ENCODE measurements around the gene INAFM1.

The INAFM1 gene

DNA sequence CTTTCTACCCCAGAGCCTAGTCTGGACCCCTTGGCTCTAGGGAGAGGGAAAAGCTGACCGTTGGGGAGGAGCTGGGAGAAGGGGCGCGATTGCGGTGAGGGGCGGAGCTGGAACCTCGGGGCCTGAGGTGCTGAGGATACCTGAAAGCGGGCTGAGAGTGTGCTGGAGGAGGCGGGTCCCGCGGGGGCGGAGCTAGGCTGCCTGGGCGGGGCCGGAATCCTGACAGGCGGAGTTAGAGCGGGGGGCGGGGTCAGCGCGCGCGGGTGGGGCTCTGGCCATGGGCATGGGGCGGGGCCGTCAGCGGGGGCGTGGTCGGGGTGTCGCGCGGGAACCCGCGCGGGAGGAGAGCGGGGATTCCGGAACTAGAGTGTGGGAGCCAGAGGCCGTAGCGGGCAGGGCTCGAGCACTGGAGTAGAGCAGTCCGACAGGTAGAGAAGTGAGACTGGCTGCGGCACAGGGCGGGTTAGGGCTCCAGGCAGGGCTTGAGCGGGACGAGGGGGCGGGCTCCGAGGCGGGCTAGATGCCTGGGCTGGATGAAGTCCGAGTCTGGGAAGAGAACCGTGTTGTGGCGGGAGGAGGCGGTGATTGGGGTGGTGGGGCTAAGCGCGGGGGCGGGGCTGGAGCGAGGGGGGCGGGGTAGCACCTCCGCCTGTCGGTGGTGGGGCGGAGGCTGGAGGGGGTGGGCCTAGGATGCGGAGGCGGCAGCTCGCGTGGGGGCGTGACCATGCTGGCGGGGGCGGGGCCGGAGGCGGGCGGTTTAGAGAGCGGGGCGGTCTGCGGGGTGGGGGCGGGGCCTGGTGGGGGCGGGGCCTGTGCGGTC is at the start of gene INAFM1:
Gene INAFM1, plus strand, starts transcription at position 815 of the 820 bp plus-strand sequence. CDS start 35 bp downstream, outside the sequence.
- H3K27ac ChIP-seq, result peak within 1 kb of the TSS; percentile 99
- peak; percentile 88 for DNase-seq (ENCODE audit: low spot score)
- ChIA-PET CTCF (interaction anchor here (2.2 kb wide), 1 partner anchor 11 kb away, joined by 11 read pairs; no protein-coding TSS in a partner anchor), POLR2A (ENCODE audit: low non-redundant PET) (interaction anchor here (0.5 to 1.1 kb wide), 6 partner anchors 16 to 406 kb away, joined by 3 to 8 read pairs (median 5); partner anchors contain the start of gene CCDC9)
- TF ChIP-seq, protein P1, sequence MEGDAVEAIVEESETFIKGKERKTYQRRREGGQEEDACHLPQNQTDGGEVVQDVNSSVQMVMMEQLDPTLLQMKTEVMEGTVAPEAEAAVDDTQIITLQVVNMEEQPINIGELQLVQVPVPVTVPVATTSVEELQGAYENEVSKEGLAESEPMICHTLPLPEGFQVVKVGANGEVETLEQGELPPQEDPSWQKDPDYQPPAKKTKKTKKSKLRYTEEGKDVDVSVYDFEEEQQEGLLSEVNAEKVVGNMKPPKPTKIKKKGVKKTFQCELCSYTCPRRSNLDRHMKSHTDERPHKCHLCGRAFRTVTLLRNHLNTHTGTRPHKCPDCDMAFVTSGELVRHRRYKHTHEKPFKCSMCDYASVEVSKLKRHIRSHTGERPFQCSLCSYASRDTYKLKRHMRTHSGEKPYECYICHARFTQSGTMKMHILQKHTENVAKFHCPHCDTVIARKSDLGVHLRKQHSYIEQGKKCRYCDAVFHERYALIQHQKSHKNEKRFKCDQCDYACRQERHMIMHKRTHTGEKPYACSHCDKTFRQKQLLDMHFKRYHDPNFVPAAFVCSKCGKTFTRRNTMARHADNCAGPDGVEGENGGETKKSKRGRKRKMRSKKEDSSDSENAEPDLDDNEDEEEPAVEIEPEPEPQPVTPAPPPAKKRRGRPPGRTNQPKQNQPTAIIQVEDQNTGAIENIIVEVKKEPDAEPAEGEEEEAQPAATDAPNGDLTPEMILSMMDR (conservative IDR thresholded peaks at IDR 0.05; ENCODE audit: low read depth), result no peak

DNA sequence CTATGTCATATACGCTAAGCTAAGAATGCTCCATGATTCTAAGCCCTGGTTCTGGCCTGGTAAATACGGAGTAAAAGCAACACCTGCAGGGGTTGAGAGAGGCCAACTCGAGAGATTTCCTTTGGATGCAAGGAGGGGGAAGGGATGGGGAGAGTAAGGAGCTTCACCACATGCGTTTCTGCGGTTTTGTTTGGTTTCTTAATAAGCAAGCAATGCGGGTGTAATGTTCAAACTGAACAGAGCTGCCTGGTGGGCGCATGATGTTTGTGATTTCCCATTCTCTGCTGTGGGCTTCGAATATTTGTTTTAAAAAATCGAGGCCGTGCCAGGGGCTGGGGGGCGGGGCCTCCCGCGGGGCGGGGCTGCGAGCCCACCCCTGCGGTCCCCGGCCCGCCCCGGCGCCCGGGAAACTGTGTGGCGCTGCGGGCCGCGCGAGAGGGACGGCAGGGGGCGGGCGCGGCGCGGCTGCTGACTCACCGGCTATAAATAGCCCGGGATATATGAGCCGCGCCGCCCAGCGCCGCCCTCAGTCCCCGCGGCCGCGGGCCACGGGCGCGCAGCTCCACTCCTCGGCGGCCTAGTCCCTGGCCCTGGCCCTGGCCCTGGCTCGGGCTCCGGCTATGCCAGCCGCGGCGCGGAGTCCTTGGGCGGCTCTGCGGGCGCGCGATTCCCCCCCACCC is 48.8 kb upstream of the INAFM1 start:
- ChIA-PET CTCF (interaction anchor here (0.7 to 1.8 kb wide), 5 partner anchors 15 to 926 kb away, joined by 3 to 11 read pairs (median 7); no protein-coding TSS in a partner anchor), POLR2A (ENCODE audit: low non-redundant PET) (interaction anchor here (0.6 to 2.0 kb wide), 7 partner anchors 9 to 112 kb away, joined by 3 to 18 read pairs (median 5); partner anchors contain the start of genes CCDC9, INAFM1 and ZC3H4)
- TF ChIP-seq, protein P1 (conservative IDR thresholded peaks at IDR 0.05; ENCODE audit: low read depth), result peak; percentile 36
- peak overlapping the region; percentile 99 for H3K27ac ChIP-seq
- peak; percentile 87 for DNase-seq (ENCODE audit: low spot score)

DNA sequence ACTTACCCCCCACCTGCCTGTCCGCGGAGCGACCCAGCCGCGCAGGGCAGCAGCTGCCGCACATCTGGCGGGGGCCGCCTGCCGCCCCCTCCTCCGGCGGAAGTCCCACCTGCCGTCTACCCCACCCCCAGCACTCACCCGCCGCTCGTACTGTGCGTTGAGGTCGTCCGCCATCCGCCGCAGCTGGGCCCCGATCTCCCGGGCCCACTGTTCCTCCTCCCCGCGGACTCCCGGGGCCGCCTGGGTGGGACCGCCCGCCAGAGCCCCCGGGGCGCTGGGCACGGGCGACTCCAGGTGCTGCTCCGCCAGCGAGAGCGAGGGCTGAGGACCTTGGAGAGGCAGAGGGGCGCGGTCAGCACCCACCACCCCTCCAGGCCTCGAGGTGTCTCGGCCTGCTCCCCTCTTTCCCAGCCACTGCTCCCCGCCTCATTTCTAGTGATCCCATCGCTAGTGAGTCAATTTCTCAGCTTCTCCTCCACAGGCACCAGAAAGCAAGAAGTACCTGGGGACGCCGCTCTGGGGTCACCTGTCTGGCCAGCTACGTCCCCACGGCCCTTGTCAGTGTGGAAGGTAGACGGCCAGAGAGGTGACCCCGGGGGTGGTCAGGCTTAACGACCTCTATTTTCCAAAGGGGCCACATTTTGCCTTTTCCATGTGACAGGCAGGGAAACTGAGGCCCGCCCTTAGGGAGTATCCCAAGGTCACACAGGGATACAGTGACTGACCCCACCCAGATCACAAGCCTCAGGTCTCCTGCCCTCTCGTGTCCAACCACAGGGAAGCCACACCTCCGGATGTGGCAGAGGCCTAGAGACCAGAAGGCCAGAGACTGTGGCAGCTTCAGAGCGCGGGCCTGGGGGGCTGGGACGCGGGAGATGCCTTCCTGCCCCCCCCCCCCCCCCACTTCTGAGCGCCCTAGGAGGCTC is 48.0 kb upstream of the INAFM1 start:
- H3K27ac ChIP-seq, result peak overlapping the region; percentile 99
- TF ChIP-seq, protein P1 (conservative IDR thresholded peaks at IDR 0.05; ENCODE audit: low read depth), result no peak
- ChIA-PET CTCF (interaction anchor here (0.5 to 1.8 kb wide), 8 partner anchors 11 to 125 kb away, joined by 3 to 11 read pairs (median 4); partner anchors contain the start of gene SAE1), POLR2A (ENCODE audit: low non-redundant PET) (interaction anchor here (0.6 to 2.0 kb wide), 9 partner anchors 10 to 620 kb away, joined by 3 to 18 read pairs (median 5); partner anchors contain the start of genes CCDC9, INAFM1 and ZC3H4)
- peak; percentile 31 for DNase-seq (ENCODE audit: low spot score)

DNA sequence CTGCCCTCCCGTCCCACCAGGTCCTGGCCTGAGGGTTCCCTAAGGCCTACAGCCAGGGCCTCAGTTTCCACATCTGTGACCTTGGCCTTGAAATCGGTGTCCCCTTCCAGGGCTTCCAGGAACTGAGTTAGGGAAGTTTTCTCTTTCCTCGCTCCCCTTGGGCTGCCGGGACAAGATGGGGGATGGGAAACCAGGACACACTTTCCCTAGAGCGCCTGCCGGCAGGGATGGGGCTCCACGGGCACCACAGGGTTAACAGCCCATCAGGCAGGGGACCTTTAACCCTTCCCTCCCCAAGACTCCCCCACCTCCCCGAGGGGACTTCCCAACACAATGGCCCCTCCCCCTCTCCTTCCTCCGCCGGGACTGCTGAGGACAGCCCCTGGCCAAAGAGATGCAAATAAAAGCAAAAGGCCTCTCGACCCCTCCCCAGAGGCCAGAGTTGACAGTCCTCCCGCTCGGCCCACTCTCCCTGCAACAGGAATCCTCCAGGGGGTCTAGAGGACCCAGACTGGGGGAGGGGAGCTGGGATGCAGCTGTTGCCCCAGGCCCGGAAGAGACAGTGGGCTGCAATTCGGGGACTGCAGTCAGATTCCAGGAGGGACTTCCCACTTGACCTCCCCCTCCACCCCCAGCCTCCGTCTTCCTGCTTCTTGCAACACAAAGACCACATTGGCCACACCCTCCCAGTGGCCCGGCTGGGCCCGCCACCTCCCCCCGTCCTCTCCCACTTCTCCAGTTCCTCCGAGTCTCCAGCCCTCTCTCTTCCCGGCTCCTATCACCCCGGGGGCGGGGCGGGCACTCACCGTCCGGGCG is 47.1 kb upstream of the INAFM1 start:
- DNase-seq (ENCODE audit: low spot score), result peak; percentile 86
- POLR2A ChIA-PET (ENCODE audit: low non-redundant PET), result interaction anchor here (1.6 to 2.0 kb wide), 2 partner anchors 16 to 29 kb away, joined by 8 to 18 read pairs; partner anchors contain the start of gene CCDC9
- peak overlapping the region; percentile 99 for H3K27ac ChIP-seq
- TF ChIP-seq, protein P1 (conservative IDR thresholded peaks at IDR 0.05; ENCODE audit: low read depth), result no peak
- CTCF ChIA-PET, result interaction anchor here (0.6 to 1.8 kb wide), 4 partner anchors 10 to 126 kb away, joined by 3 to 11 read pairs (median 7); no protein-coding TSS in a partner anchor

DNA sequence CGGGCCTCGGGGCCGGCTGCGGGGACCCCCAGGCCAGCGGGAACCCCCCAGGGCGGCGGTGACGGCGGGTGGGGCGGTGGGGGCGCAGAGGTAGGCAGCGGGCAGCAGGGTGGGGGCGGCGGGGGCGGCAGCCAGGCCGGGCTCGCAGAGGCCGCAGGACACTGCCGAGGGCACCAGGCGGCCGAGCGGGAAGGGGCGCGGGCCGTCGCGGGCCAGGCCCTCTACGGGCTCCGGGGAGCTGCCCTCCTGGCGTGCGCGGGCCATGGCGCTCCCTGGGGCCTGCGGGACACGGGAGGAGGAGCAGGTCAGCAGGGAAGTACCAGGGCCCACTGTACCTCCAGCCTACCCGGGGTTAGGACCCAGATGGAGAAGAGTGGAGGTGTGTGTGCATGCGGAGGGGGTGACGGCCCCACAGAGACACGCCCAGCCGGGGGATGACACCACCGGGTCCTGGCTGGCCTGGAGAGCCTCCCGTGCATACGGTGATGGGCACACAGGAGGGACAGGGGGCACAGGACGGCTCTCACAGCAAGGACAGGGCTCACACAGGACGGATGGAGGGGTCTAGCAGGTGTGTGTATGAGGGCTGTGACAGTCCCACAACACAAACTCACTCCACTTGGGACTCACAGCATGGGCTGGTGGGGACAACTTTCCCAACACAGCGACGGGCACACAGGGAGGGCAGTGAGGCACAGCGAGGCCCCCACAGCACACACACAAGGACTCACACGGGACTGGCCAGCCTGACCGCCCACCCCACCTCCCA is 46.3 kb upstream of the INAFM1 start:
- ChIA-PET CTCF (interaction anchor here (1.8 kb wide), 1 partner anchor 19 kb away, joined by 10 read pairs; no protein-coding TSS in a partner anchor), POLR2A (ENCODE audit: low non-redundant PET) (interaction anchor here (1.6 kb wide), 1 partner anchor 15 kb away, joined by 8 read pairs; no protein-coding TSS in a partner anchor)

More for the DNA sequence above, 46.3 kb upstream of the INAFM1 start:
- H3K27ac ChIP-seq, result peak overlapping the region; percentile 99
- no peak for DNase-seq (ENCODE audit: low spot score)
- TF ChIP-seq, protein P1 (conservative IDR thresholded peaks at IDR 0.05; ENCODE audit: low read depth), result no peak

Measured in RWPE1 (cell line).